Glomerular visceral epithelial cell (primary cell): ENCODE results near the gene TIAM2.

Experiments
- DNase-seq: peaks from one replicate; pipeline ENCODE4 v3.0.0-alpha.2; 2016; ENCODE audit errors: extremely low spot score

Gene TIAM2

DNA sequence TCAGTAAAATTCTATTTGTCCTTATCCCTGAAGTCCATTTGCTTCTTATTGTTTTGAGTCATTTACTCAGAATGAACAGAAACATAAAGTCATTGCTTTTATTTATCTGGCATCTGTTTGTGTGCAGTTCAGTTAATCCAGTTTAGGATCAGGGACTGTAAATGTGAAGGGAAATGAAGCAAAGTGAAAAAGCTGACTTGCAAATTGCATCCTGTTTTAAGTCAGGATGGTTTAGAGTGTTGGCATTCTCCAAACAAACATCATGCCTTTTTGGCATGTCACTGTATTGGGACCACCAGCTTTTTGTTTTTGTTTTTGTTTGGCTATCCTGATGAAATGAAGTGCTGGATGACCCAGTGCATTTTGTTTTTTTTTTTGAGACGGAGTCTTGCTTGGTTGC is 168.5 kb downstream of the TIAM2 start:
- DNase-seq = no peak

GRCh38 chr6:155165029-155165710 is 170.1 kb downstream of the TIAM2 start:
- DNase-seq = no peak

DNA sequence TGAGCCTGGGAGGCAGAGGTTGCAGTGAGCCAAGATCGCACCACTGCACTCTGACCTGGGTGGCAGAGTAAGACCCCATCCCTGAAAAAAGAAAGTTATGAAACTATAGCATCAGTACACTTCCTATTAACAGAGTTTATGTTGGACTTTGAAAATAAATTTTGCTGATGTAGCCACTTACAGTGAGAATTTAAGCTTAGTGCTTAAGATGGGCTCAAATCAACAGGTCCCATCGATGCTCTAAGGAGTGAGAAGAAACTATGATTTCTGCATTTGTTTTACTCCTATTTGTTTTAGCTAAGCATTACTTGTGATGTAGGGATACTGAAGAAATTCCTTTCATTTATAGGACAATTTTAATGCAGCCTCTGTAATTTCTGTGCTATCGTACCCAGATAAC is 175.4 kb downstream of the TIAM2 start:
- no peak for DNase-seq

GRCh38 chr6:155171109-155171746 is 176.1 kb downstream of the TIAM2 start:
- DNase-seq = peak; percentile 89

DNA sequence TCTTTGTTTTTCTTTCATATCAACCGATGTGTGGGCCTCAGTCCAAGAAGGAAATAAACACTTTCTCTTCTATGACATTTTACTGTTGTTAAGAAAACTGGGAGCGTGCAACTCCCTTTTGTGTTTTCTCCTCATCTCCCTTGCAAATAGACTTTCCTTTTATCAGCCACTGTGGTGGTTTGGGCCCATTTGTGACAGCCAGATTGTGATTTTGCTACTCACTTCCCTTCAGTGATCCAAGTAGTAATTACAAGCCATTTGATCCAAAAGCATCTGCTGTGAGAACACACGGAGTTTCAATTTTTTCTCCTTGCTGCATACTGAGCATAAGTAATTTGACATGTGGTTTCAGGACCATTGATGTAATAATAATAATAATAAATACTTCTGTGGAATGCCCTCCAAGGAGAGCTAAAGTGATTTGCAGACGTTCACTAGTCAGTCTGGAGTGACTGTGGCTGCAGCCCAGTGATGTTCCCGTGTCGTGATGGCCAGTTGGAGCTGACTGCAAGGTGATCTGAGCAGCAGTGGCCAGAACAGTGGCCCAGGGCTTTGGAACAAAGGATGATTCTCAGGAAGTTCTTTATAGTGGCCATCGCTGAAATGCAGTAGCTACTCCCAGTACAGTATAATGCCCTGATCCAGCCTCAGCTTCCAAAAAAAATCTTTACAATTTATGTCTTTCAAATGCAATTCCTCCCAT is 176.8 kb downstream of the TIAM2 start:
- peak; percentile 45 for DNase-seq

DNA sequence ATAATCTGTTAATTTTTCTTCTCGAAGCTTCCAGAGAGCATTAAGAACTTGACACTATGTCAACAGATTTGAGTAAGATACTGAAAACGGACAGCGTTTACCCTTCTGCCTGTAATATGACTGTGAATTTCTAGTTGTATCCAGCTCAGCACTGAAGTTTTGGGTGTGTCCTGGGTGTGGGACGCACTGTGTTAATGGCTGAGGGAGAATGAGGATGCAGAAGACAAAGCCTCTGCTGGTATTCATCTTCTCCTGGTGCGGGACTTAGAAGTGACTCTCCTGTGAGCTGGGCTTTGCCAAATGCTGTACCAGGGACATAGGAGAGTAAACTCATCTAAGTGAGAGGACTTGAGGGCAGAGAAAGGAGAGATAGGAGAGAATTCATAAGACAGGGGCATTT is 178.4 kb downstream of the TIAM2 start:
- DNase-seq = no peak

- DNase-seq = peak; percentile 88
Measured at GRCh38 chr6:155174576-155175211, 179.6 kb downstream of the TIAM2 start.

DNA sequence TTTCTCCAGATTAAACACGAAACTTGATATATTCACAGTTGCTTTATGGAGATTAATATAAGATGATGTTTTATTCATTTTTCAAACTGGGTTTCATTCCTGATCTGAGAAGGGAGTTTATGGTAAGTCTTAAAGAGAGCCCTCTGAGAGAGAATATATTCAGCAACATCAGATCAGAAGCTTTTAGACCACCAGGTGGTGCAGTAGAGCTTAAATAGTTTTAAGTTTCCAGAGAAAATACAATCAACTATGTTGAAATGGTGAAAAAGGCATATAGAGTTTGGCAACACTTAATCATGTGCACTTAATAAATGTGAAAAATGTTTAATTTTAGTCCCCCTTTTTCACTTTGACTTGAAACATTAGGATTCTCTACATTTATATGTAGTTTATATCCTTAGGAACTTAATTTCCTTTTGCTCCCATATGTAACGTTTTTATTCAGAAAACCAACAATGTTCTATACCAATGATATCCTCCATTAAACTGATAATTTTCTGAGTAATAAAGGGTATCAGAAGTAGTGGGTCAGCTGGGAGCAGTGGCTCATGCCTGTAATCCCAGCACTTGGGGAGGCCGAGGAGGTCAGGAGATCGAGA is 182.3 kb downstream of the TIAM2 start:
- DNase-seq = peak; percentile 71

DNA sequence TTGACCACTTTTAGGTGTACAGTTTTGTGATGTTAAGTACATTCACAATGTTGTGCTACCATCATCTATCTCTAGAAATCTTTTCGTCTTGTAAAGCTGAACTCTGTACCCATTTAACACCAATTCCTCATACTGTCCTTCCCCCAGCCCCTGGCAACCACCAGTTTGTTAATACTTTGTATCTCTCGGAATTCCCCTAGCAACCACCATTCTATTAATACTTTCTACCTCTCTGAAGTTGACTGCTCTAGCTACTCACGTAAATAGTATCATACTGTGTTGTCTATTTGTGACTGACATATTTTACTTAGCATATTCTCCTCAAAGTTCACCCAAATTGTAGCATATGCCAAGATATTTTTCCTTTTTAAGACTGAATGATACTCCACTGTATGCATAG is 186.4 kb downstream of the TIAM2 start:
- DNase-seq = no peak

- DNase-seq = no peak
Measured at GRCh38 chr6:155182103-155182502, 187.0 kb downstream of the TIAM2 start.

GRCh38 chr6:155183095-155183494 is 188.0 kb downstream of the TIAM2 start:
- DNase-seq = no peak

- DNase-seq = peak; percentile 30
Measured at GRCh38 chr6:155185041-155185440, 189.9 kb downstream of the TIAM2 start.

- DNase-seq = peak; percentile 89
Measured at GRCh38 chr6:155185544-155185943, 190.4 kb downstream of the TIAM2 start.

DNA sequence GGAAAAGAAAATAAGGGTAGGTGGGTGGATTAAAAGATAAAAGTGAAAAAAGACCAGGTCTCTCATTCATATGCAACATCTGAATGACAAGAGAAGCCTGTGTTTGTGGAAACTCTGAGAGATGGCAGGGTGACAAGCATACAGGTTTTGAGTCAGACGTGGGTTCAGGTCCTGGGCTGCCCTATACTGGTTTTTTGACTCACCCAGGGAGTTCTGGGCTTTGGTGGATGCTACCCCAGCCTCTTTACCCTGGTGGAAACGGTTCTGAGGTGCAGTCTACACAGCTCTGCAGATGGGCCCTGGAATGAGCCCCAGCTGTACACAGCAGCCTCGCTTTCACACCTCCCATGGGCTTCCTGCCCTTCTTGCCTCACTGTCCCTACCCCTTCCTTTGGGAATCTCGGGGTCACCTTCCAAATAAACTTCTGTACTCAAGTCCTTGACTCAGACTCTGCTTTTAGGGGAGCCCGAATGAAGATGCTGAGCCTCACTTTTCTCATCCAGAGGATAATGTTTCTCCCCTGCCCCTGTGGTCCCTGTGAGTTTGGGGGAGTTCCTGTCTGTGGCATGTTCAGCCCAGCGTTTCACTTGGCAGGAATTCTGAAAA is 191.0 kb downstream of the TIAM2 start:
- DNase-seq = peak; percentile 26

DNA sequence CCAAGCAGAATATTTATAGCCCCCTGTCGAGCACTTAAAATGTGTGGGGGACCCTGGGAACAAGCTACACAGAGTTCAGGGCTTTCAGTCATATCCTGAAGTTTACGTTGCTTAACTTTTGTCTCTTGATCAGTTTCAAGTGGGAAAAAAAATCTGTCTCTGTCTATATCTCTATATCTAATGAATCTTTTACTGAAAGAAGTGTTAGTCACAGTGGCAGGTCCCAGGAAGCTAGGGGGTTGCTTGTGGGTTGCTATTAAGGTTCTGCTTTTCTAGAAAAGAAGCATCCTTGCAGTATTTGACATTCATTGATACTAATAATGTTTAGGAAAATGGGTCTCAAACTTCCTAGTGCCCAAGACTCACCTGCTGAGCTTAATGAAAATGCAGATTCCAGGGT is 192.0 kb downstream of the TIAM2 start:
- DNase-seq = peak; percentile 29

DNA sequence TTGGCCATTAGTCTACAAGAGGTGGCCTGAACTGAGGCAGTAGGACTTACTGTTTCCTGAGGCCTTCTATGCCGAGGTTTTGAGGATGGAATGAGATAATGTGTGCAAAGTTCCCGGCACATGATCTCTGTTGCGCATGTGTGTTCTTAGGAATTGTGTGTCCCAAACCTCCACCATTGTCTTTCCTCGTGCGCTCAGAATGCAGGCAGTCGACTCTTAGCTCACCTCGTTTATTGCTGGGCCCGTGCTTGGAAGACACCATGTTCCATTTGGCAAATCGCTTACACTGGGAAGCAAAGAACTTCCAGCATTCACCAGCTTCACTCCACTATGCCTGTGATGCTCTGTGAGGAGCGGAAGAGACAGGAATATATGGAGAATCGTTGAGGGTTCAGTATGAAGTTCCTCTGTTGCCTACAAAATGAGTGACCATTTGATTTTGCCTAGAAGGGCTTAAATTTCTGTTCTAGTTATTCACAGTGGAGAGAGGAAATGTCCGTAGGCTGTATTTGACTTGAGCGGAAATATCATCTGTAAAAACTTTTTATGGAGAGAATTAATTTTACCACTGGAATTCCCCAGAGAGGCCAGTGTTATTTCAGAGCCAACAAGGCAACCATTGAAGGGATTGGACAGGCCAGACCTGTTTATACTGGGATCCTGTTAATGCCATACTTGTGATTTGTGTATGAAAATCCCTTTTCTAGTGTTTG is 193.0 kb downstream of the TIAM2 start:
- no peak for DNase-seq

DNA sequence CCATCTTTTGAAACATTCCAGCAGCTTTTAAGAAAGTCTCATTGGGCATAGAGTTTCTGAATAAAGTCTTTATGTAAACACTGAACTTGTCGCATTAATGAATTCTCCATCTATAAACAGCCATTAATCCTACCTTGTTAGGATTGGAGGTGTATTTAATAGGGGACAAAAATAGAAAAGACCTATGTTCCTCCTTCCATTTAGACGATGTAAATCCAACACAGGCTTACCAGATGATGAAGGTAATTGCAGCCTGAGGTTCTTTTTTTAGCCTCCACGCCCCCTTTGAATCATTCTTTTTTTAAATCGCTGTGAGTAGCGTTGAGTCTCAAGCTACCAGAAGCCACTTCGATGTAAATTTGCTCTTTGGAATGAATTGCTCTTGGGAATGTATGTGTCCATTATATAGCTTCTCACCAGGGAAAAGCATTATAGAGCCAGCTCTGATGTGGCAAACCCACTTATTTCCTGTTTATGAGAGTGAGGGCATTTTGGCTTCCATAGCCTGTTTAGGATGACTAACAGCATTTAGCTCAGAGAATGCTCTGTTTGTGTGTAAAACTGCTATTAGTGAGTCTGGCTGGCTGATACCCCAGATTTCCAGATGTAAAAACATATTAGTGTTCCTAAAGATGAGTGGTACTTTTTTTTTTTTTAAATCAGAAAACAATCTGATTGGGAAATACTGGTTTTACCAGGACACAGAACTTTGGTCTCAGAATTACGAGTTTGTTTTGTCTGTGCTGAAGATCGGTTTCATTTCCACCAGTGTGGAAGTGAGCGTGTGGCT is 193.8 kb downstream of the TIAM2 start:
- peak; percentile 20 for DNase-seq

GRCh38 chr6:155190677-155191076 is 195.6 kb downstream of the TIAM2 start:
- no peak for DNase-seq

DNA sequence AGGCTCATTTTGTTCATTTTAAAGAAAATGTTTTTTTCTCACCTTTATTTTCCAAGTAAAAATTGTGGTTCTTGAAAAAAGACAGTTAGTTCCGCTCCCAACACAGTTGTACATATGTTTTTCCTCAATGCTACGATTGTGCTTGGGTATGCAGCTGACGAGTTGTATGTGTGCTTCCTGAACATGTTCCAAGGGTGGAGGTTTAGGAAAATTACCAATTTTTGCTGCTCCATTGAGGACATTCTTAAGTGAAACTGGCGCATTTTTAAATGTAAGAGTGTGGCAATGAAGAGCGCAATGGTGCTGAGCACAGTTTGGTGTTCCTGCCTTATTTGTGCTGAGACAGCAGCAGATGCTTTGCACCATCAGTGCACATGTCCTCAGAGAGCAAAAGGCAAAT is 198.4 kb downstream of the TIAM2 start:
- no peak for DNase-seq

DNA sequence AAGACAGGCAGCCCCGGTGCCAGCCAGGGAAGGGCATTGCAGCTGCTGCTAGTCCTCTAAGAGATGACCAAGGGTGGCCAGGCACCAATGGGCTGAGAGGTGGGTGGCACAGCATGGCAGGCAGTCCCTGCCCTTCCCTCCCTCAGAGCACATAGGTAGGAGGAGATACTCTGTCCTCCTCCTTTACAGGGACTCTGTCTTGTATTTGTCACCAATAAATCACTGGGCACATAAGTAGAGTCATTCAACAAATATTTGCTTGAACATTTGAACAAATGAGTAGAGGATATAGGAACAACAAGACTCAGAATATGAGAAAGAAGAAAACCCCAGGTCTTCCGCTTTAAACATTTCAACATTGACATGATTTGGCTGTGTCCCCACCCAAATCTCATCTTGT is 199.3 kb downstream of the TIAM2 start:
- no peak for DNase-seq
